ENCODE results near the gene RABGAP1. TPM values are rescaled to one million over a fixed set of nuclear protein-coding genes. Genes with fewer than 3 reads are reported as not detected.

The RABGAP1 gene
- total RNA-seq, 2 donors from 2014 or later: 41.9 to 49.7 TPM

GRCh38 chr9:123063896-123064295, 123.1 kb downstream of the RABGAP1 start:
- no peak overlapping the region for H3K9ac ChIP-seq (ENCODE audit: extremely low read depth, low read length, poor library complexity, severe bottlenecking)
- no peak overlapping the region for H3K27ac ChIP-seq (ENCODE audit: low read depth, low read length)
- H3K27ac Mint-ChIP-seq: no peak overlapping the region
- no peaks in the 10 kb centered on the region for H3K9me3 ChIP-seq (ENCODE audit: control insufficient read depth, low read length)
- no peak overlapping the region for H3K4me3 ChIP-seq (ENCODE audit: low read length)
- no peaks in the 10 kb centered on the region for H3K4me1 ChIP-seq (ENCODE audit: control insufficient read depth, insufficient read depth, low read length)
- no peaks in the 10 kb centered on the region for H3K27me3 ChIP-seq (ENCODE audit: control insufficient read depth, insufficient read depth, low read length, poor library complexity, severe bottlenecking)
- no peaks in the 10 kb centered on the region for H3K27me3 Mint-ChIP-seq (ENCODE audit: insufficient read depth)
- WGBS, 2 experiments (ENCODE audit: insufficient coverage in 1 of 2, insufficient read length in 1 of 2): 90 to 91% methylated on average over 10 to 11 of the region's 11 CpGs
- H3K36me3 Mint-ChIP-seq (ENCODE audit: low read depth): peaks cover 41% of the 10 kb centered on the region
- H3K4me3 Mint-ChIP-seq: no peak overlapping the region
- no peak for TF ChIP-seq CTCF (conservative IDR thresholded peaks at IDR 0.05)
- no peak for DNase-seq
- H3K9me3 Mint-ChIP-seq: no peaks in the 10 kb centered on the region
- H3K4me1 Mint-ChIP-seq: no peaks in the 10 kb centered on the region
- peaks cover 38% of the 10 kb centered on the region for H3K36me3 ChIP-seq (ENCODE audit: control insufficient read depth, insufficient read depth, low read length)

GRCh38 chr9:123064716-123065115, 123.9 kb downstream of the RABGAP1 start:
- no peak overlapping the region for H3K9ac ChIP-seq (ENCODE audit: extremely low read depth, low read length, poor library complexity, severe bottlenecking)
- H3K27me3 Mint-ChIP-seq (ENCODE audit: insufficient read depth): no peaks in the 10 kb centered on the region

GRCh38 chr9:123065196-123065595, 124.4 kb downstream of the RABGAP1 start:
- Mint-ChIP-seq H3K9me3 (no peaks in the 10 kb centered on the region), H3K4me1 (no peaks in the 10 kb centered on the region), H3K27me3 (ENCODE audit: insufficient read depth) (peaks cover 1% of the 10 kb centered on the region), H3K27ac (no peak overlapping the region), H3K4me3 (no peak overlapping the region), H3K36me3 (ENCODE audit: low read depth) (peaks cover 45% of the 10 kb centered on the region)
- no peaks in the 10 kb centered on the region for H3K4me1 ChIP-seq (ENCODE audit: control insufficient read depth, insufficient read depth, low read length)
- no peak overlapping the region for H3K9ac ChIP-seq (ENCODE audit: extremely low read depth, low read length, poor library complexity, severe bottlenecking)
- H3K9me3 ChIP-seq (ENCODE audit: control insufficient read depth, low read length): no peaks in the 10 kb centered on the region
- DNase-seq: no peak
- TF ChIP-seq CTCF (conservative IDR thresholded peaks at IDR 0.05): no peak
- no peak overlapping the region for H3K27ac ChIP-seq (ENCODE audit: low read depth, low read length)
- no peak overlapping the region for H3K4me3 ChIP-seq (ENCODE audit: low read length)
- WGBS, 2 experiments (ENCODE audit: insufficient coverage in 1 of 2, insufficient read length in 1 of 2): 97% methylated on average over 2 of the region's 2 CpGs; no CpG with 5 or more reads in 1 of the 2 experiments
- no peaks in the 10 kb centered on the region for H3K27me3 ChIP-seq (ENCODE audit: control insufficient read depth, insufficient read depth, low read length, poor library complexity, severe bottlenecking)
- H3K36me3 ChIP-seq (ENCODE audit: control insufficient read depth, insufficient read depth, low read length): peaks cover 42% of the 10 kb centered on the region

More at GRCh38 chr9:123064716-123065115, 123.9 kb downstream of the RABGAP1 start:
- H3K4me1 ChIP-seq (ENCODE audit: control insufficient read depth, insufficient read depth, low read length): no peaks in the 10 kb centered on the region
- Mint-ChIP-seq H3K9me3 (no peaks in the 10 kb centered on the region), H3K4me1 (no peaks in the 10 kb centered on the region), H3K4me3 (no peak overlapping the region), H3K36me3 (ENCODE audit: low read depth) (peaks cover 40% of the 10 kb centered on the region), H3K27ac (no peak overlapping the region)
- H3K27ac ChIP-seq (ENCODE audit: low read depth, low read length): no peak overlapping the region
- DNase-seq: no peak
- H3K36me3 ChIP-seq (ENCODE audit: control insufficient read depth, insufficient read depth, low read length): peaks cover 38% of the 10 kb centered on the region
- H3K27me3 ChIP-seq (ENCODE audit: control insufficient read depth, insufficient read depth, low read length, poor library complexity, severe bottlenecking): no peaks in the 10 kb centered on the region
- no peaks in the 10 kb centered on the region for H3K9me3 ChIP-seq (ENCODE audit: control insufficient read depth, low read length)
- no peak overlapping the region for H3K4me3 ChIP-seq (ENCODE audit: low read length)
- TF ChIP-seq CTCF (conservative IDR thresholded peaks at IDR 0.05): no peak
- WGBS, 2 experiments (ENCODE audit: insufficient coverage in 1 of 2, insufficient read length in 1 of 2): 73 to 89% methylated on average over 2 of the region's 2 CpGs
